ENCODE data around the gene SUSD5.

- TF ChIP-seq, protein P1, sequence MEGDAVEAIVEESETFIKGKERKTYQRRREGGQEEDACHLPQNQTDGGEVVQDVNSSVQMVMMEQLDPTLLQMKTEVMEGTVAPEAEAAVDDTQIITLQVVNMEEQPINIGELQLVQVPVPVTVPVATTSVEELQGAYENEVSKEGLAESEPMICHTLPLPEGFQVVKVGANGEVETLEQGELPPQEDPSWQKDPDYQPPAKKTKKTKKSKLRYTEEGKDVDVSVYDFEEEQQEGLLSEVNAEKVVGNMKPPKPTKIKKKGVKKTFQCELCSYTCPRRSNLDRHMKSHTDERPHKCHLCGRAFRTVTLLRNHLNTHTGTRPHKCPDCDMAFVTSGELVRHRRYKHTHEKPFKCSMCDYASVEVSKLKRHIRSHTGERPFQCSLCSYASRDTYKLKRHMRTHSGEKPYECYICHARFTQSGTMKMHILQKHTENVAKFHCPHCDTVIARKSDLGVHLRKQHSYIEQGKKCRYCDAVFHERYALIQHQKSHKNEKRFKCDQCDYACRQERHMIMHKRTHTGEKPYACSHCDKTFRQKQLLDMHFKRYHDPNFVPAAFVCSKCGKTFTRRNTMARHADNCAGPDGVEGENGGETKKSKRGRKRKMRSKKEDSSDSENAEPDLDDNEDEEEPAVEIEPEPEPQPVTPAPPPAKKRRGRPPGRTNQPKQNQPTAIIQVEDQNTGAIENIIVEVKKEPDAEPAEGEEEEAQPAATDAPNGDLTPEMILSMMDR (IDR thresholded peaks at IDR 0.05; ENCODE audit: low read length) = no peak
- TF ChIP-seq EZH2 (IDR thresholded peaks at IDR 0.05; ENCODE audit: borderline replicate concordance, low read length) = no peak
Observed at GRCh38 chr3:33115024-33115768, 103.4 kb downstream of the SUSD5 start.
